Memory B cell (primary cell): Measurements from ENCODE around the gene RALGAPB.
A peak's percentile ranks its signal among the peaks of the same experiment; 100 is the strongest.

Experiments used
- ATAC-seq: fragments of 150-1000 bp; cut with Tn5 transposase; 2 replicates; pipeline ENCODE4 v1.10.0; 2021; ENCODE audit warnings: low read depth, mild to moderate bottlenecking, moderate library complexity
- DNase-seq, 2 donors: peaks; one replicate each; pipeline ENCODE4 v3.0.0; 2022; ENCODE audit warnings: low spot score in 2 of 2
- H3K27ac Mint-ChIP-seq: one replicate; pipeline ENCODE4 v1.8.0; 2022; ENCODE audit warnings: mild to moderate bottlenecking, moderate library complexity, mixed read lengths
- H3K27me3 Mint-ChIP-seq: one replicate; pipeline ENCODE4 v1.8.0; 2022; ENCODE audit warnings: mixed read lengths
- H3K36me3 Mint-ChIP-seq: one replicate; pipeline ENCODE4 v1.8.0; 2022; ENCODE audit warnings: mild to moderate bottlenecking, mixed read lengths
- H3K4me1 Mint-ChIP-seq: one replicate; pipeline ENCODE4 v1.8.0; 2022; ENCODE audit warnings: mixed read lengths
- H3K4me3 Mint-ChIP-seq: one replicate; pipeline ENCODE4 v1.8.0; 2022; ENCODE audit warnings: mild to moderate bottlenecking, moderate library complexity, mixed read lengths
- H3K9me3 Mint-ChIP-seq: one replicate; pipeline ENCODE4 v1.8.0; 2022; ENCODE audit warnings: mixed read lengths

RALGAPB gene

GRCh38 chr20:38528167-38528566, 55.5 kb downstream of the RALGAPB start:
- Mint-ChIP-seq H3K27ac (no peak overlapping the region), H3K9me3 (no peaks in the 10 kb centered on the region), H3K36me3 (peaks cover 36% of the 10 kb centered on the region), H3K4me1 (peaks cover 2% of the 10 kb centered on the region), H3K27me3 (no peaks in the 10 kb centered on the region), H3K4me3 (no peak overlapping the region)
- no peak for ATAC-seq
- DNase-seq, result no peak

GRCh38 chr20:38531021-38531420, 58.4 kb downstream of the RALGAPB start:
- no peak overlapping the region for H3K4me3 Mint-ChIP-seq
- DNase-seq, result no peak
- H3K4me1 Mint-ChIP-seq, result peaks cover 2% of the 10 kb centered on the region

GRCh38 chr20:38534756-38535155, 62.1 kb downstream of the RALGAPB start:
- no peaks in the 10 kb centered on the region for H3K9me3 Mint-ChIP-seq
- peaks cover 43% of the 10 kb centered on the region for H3K36me3 Mint-ChIP-seq
- no peak for ATAC-seq

More at GRCh38 chr20:38531021-38531420, 58.4 kb downstream of the RALGAPB start:
- no peak for ATAC-seq
- Mint-ChIP-seq H3K27ac (no peak overlapping the region), H3K9me3 (no peaks in the 10 kb centered on the region), H3K36me3 (peaks cover 35% of the 10 kb centered on the region), H3K27me3 (no peaks in the 10 kb centered on the region)

GRCh38 chr20:38536310-38536709, 63.7 kb downstream of the RALGAPB start:
- H3K4me1 Mint-ChIP-seq, result no peaks in the 10 kb centered on the region
- no peak for DNase-seq
- H3K27ac Mint-ChIP-seq, result no peak overlapping the region
- ATAC-seq, result no peak
- H3K9me3 Mint-ChIP-seq, result no peaks in the 10 kb centered on the region
- H3K27me3 Mint-ChIP-seq, result no peaks in the 10 kb centered on the region
- H3K36me3 Mint-ChIP-seq, result peaks cover 48% of the 10 kb centered on the region
- no peak overlapping the region for H3K4me3 Mint-ChIP-seq

More at GRCh38 chr20:38534756-38535155, 62.1 kb downstream of the RALGAPB start:
- DNase-seq, result no peak
- no peaks in the 10 kb centered on the region for H3K4me1 Mint-ChIP-seq
- H3K27ac Mint-ChIP-seq, result no peak overlapping the region
- no peak overlapping the region for H3K4me3 Mint-ChIP-seq
- H3K27me3 Mint-ChIP-seq, result no peaks in the 10 kb centered on the region

- Mint-ChIP-seq H3K27me3 (no peaks in the 10 kb centered on the region), H3K9me3 (no peaks in the 10 kb centered on the region), H3K4me1 (no peaks in the 10 kb centered on the region), H3K27ac (no peak overlapping the region), H3K4me3 (no peak overlapping the region), H3K36me3 (peaks cover 49% of the 10 kb centered on the region)
- DNase-seq (no peak), ATAC-seq (no peak)
Observed at GRCh38 chr20:38537176-38537575, 64.5 kb downstream of the RALGAPB start.

GRCh38 chr20:38538789-38539188, 66.1 kb downstream of the RALGAPB start:
- DNase-seq (no peak), ATAC-seq (no peak)
- peaks cover 4% of the 10 kb centered on the region for H3K4me1 Mint-ChIP-seq
- H3K4me3 Mint-ChIP-seq, result no peak overlapping the region
- peaks cover 47% of the 10 kb centered on the region for H3K36me3 Mint-ChIP-seq
- H3K9me3 Mint-ChIP-seq, result no peaks in the 10 kb centered on the region
- no peak overlapping the region for H3K27ac Mint-ChIP-seq
- no peaks in the 10 kb centered on the region for H3K27me3 Mint-ChIP-seq

- no peak for ATAC-seq
- H3K9me3 Mint-ChIP-seq, result no peaks in the 10 kb centered on the region
- no peaks in the 10 kb centered on the region for H3K27me3 Mint-ChIP-seq
- H3K4me3 Mint-ChIP-seq, result no peak overlapping the region
- H3K27ac Mint-ChIP-seq, result peak overlapping the region; percentile 51
- DNase-seq, result no peak
- H3K4me1 Mint-ChIP-seq, result peaks cover 4% of the 10 kb centered on the region
- H3K36me3 Mint-ChIP-seq, result peaks cover 46% of the 10 kb centered on the region
Observed at GRCh38 chr20:38543014-38543906, 70.6 kb downstream of the RALGAPB start.

- DNase-seq (no peak), ATAC-seq (no peak)
- H3K4me1 Mint-ChIP-seq, result peaks cover 4% of the 10 kb centered on the region
- no peaks in the 10 kb centered on the region for H3K27me3 Mint-ChIP-seq
- H3K4me3 Mint-ChIP-seq, result no peak overlapping the region
- no peaks in the 10 kb centered on the region for H3K9me3 Mint-ChIP-seq
- no peak overlapping the region for H3K27ac Mint-ChIP-seq
- peaks cover 46% of the 10 kb centered on the region for H3K36me3 Mint-ChIP-seq
Observed at GRCh38 chr20:38545771-38546170, 73.1 kb downstream of the RALGAPB start.

- no peak for DNase-seq
- Mint-ChIP-seq H3K4me1 (peaks cover 4% of the 10 kb centered on the region), H3K27me3 (no peaks in the 10 kb centered on the region), H3K4me3 (no peak overlapping the region), H3K36me3 (peaks cover 37% of the 10 kb centered on the region), H3K27ac (no peak overlapping the region), H3K9me3 (no peaks in the 10 kb centered on the region)
- no peak for ATAC-seq
Observed at GRCh38 chr20:38547288-38548085, 74.8 kb downstream of the RALGAPB start.

- Mint-ChIP-seq H3K4me3 (no peak overlapping the region), H3K36me3 (peaks cover 32% of the 10 kb centered on the region), H3K27ac (no peak overlapping the region), H3K27me3 (no peaks in the 10 kb centered on the region), H3K9me3 (no peaks in the 10 kb centered on the region), H3K4me1 (peaks cover under 1% of the 10 kb centered on the region)
- no peak for DNase-seq
- no peak for ATAC-seq
Observed at GRCh38 chr20:38548356-38549083, 75.9 kb downstream of the RALGAPB start.

GRCh38 chr20:38550274-38550673, 77.6 kb downstream of the RALGAPB start:
- Mint-ChIP-seq H3K27ac (no peak overlapping the region), H3K9me3 (no peaks in the 10 kb centered on the region), H3K4me3 (no peak overlapping the region), H3K4me1 (no peaks in the 10 kb centered on the region), H3K36me3 (peaks cover 33% of the 10 kb centered on the region), H3K27me3 (no peaks in the 10 kb centered on the region)
- DNase-seq (no peak), ATAC-seq (no peak)

- H3K27ac Mint-ChIP-seq, result no peak overlapping the region
- ATAC-seq (no peak), DNase-seq (no peak)
- H3K4me1 Mint-ChIP-seq, result no peaks in the 10 kb centered on the region
- no peaks in the 10 kb centered on the region for H3K27me3 Mint-ChIP-seq
- H3K4me3 Mint-ChIP-seq, result no peak overlapping the region
- no peaks in the 10 kb centered on the region for H3K9me3 Mint-ChIP-seq
- peaks cover 27% of the 10 kb centered on the region for H3K36me3 Mint-ChIP-seq
Observed at GRCh38 chr20:38551056-38551626, 78.5 kb downstream of the RALGAPB start.

- Mint-ChIP-seq H3K4me1 (no peaks in the 10 kb centered on the region), H3K27me3 (no peaks in the 10 kb centered on the region), H3K9me3 (no peaks in the 10 kb centered on the region), H3K27ac (peak overlapping the region; percentile 49), H3K36me3 (peaks cover 31% of the 10 kb centered on the region), H3K4me3 (no peak overlapping the region)
- DNase-seq (no peak), ATAC-seq (no peak)
Observed at GRCh38 chr20:38554986-38555385, 82.3 kb downstream of the RALGAPB start.
